NCI-H446 treated with DMSO at 0.1 percent for 48 hours (cell line): Measurements from ENCODE around the gene RPA3.

ENCODE experiments used
- DNase-seq: peaks from one replicate; lab custom pipeline; 2025; lab: John Stamatoyannopoulos, UW

The RPA3 gene

GRCh38 chr7:7607010-7607409, 111.4 kb downstream of the RPA3 start:
- no peak for DNase-seq

GRCh38 chr7:7596176-7596575, 122.2 kb downstream of the RPA3 start:
- DNase-seq, result no peak

DNA sequence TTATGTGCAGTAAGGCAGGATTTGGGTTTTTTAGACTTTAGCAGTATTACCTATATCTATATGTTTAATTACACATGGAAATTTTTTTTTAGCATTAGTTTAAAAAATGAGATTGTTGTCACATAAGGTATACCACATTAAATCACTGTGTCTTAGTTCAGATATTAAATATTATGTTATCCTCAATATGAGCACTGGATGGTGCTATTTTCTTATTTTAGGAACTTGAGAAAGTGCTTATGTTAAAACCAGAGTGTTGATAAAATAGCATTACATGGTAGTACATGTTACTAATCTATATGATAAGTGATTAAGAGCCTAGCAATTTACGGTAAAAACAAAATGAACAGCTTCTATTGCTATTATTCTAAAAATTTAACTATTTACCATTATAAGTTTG, 123.0 kb downstream of the RPA3 start:
- no peak for DNase-seq
